ENCODE results near the gene TLCD2. TPM values are rescaled to one million over a fixed set of nuclear protein-coding genes. Genes with fewer than 3 reads are reported as not detected.

Gene TLCD2
- total and polyA plus RNA-seq, 2 of the 13 experiments (the other 11 are each of a cell fraction or from before 2014, with no cell fraction given), result 0.90 to 1.1 TPM

DNA sequence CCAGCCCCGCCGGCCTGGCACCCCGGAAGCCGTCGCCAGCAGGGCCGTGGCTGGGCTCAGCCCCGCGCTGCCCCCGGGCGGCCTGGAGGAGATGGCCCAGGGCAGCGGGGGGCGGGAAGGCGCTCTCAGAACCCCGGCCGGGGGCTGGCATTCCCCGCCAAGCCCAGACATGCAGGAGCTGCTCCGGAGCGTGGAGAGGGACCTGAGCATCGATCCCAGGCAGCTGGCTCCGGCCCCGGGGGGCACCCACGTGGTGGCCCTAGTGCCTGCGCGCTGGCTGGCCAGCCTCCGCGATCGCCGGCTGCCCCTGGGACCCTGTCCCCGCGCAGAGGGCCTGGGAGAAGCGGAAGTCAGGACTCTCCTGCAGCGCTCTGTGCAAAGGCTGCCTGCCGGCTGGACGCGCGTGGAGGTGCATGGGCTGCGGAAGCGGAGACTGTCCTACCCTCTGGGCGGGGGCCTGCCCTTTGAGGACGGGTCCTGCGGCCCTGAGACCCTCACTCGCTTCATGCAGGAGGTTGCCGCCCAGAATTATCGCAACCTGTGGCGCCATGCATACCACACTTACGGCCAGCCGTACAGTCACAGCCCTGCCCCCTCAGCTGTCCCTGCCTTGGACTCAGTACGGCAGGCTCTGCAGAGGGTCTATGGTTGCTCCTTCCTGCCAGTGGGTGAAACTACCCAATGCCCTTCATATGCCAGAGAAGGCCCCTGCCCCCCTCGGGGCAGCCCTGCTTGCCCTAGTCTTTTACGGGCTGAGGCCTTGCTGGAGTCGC, 14.9 kb upstream of the TLCD2 start (continued):
- no peak for TF ChIP-seq JUND (CRISPR knock-in tag; IDR thresholded peaks at IDR 0.05)
- no peak for TF ChIP-seq PBX2 (CRISPR knock-in tag; IDR thresholded peaks at IDR 0.05)
- TF ChIP-seq PHF21A (CRISPR knock-in tag; IDR thresholded peaks at IDR 0.05), result 0 out of 2 replicates have a peak, but pooled peaks have one; percentile 20
- TF ChIP-seq TCF7 (IDR thresholded peaks at IDR 0.05; ENCODE audit: low read depth), result no peak
- TF ChIP-seq ZSCAN20 (CRISPR knock-in tag; IDR thresholded peaks at IDR 0.05; ENCODE audit: borderline replicate concordance), result no peak
- TF ChIP-seq, protein P1, sequence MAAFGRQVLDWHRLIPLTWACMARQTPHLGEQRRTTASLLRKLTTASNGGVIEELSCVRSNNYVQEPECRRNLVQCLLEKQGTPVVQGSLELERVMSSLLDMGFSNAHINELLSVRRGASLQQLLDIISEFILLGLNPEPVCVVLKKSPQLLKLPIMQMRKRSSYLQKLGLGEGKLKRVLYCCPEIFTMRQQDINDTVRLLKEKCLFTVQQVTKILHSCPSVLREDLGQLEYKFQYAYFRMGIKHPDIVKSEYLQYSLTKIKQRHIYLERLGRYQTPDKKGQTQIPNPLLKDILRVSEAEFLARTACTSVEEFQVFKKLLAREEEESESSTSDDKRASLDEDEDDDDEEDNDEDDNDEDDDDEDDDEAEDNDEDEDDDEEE (CRISPR knock-in tag; IDR thresholded peaks at IDR 0.05), result peak; percentile 87; the same call in 1 of the 2 replicates
- 0 out of 2 replicates have a peak, but pooled peaks have one; percentile 38 for TF ChIP-seq ZMYM4 (CRISPR knock-in tag; IDR thresholded peaks at IDR 0.05)
- TF ChIP-seq, protein P2, sequence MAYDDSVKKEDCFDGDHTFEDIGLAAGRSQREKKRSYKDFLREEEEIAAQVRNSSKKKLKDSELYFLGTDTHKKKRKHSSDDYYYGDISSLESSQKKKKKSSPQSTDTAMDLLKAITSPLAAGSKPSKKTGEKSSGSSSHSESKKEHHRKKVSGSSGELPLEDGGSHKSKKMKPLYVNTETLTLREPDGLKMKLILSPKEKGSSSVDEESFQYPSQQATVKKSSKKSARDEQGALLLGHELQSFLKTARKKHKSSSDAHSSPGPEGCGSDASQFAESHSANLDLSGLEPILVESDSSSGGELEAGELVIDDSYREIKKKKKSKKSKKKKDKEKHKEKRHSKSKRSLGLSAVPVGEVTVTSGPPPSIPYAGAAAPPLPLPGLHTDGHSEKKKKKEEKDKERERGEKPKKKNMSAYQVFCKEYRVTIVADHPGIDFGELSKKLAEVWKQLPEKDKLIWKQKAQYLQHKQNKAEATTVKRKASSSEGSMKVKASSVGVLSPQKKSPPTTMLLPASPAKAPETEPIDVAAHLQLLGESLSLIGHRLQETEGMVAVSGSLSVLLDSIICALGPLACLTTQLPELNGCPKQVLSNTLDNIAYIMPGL (CRISPR knock-in tag; IDR thresholded peaks at IDR 0.05; ENCODE audit: borderline replicate concordance in 1 of 2, low read depth in 1 of 2), result peak in 1 of 2 experiments; percentile 36; a peak in 1 of 4 replicates
- TF ChIP-seq NR2F6 (IDR thresholded peaks at IDR 0.05), result no peak
- TF ChIP-seq NR2F6 (CRISPR knock-in tag; IDR thresholded peaks at IDR 0.05), result no peak
- TF ChIP-seq ZNF343 (CRISPR knock-in tag; IDR thresholded peaks at IDR 0.05), result no peak
- no peak for TF ChIP-seq E2F2 (CRISPR knock-in tag; IDR thresholded peaks at IDR 0.05; ENCODE audit: borderline replicate concordance)
- TF ChIP-seq ZNF772 (CRISPR knock-in tag; IDR thresholded peaks at IDR 0.05), result no peak
- no peak for TF ChIP-seq HDAC6 (IDR thresholded peaks at IDR 0.05; ENCODE audit: low read depth, low read length)
- TF ChIP-seq ZNF326 (CRISPR knock-in tag; IDR thresholded peaks at IDR 0.05; ENCODE audit: borderline replicate concordance), result no peak
- TF ChIP-seq SNRNP70 (IDR thresholded peaks at IDR 0.05; ENCODE audit: low read depth, low read length), result no peak
- TF ChIP-seq ZNF17 (CRISPR knock-in tag; IDR thresholded peaks at IDR 0.05), result no peak
- TF ChIP-seq ZNF746 (CRISPR knock-in tag; IDR thresholded peaks at IDR 0.05), result peak; percentile 0; the same call in 1 of the 2 replicates
- TF ChIP-seq, protein P3, sequence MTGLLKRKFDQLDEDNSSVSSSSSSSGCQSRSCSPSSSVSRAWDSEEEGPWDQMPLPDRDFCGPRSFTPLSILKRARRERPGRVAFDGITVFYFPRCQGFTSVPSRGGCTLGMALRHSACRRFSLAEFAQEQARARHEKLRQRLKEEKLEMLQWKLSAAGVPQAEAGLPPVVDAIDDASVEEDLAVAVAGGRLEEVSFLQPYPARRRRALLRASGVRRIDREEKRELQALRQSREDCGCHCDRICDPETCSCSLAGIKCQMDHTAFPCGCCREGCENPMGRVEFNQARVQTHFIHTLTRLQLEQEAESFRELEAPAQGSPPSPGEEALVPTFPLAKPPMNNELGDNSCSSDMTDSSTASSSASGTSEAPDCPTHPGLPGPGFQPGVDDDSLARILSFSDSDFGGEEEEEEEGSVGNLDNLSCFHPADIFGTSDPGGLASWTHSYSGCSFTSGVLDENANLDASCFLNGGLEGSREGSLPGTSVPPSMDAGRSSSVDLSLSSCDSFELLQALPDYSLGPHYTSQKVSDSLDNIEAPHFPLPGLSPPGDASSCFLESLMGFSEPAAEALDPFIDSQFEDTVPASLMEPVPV (CRISPR knock-in tag; IDR thresholded peaks at IDR 0.05), result 0 out of 2 replicates have a peak, but pooled peaks have one; percentile 16

Measured in HepG2 (cell line).